CD4-positive, alpha-beta T cell (primary cell): ENCODE data around the gene SLC26A4. TPM values are rescaled to one million over a fixed set of nuclear protein-coding genes. Genes with fewer than 3 reads are reported as not detected.

Source experiments
- ATAC-seq: fragments of 200-7000 bp; cut with Tn5 transposase; one replicate; pipeline ENCODE4 v1.10.0; 2022; ENCODE audit warnings: mild to moderate bottlenecking; ENCODE audit not compliant: poor library complexity
- CTCF ChIA-PET: fragments of 350-600 bp; sonication (Branson Sonifier 250); formaldehyde crosslinking; loops from one replicate; lab custom pipeline; 2021; ENCODE audit warnings: antibody characterized with exemption, inconsistent platforms; lab: Charles Lee
- POLR2A ChIA-PET: fragments of 350-600 bp; sonication (Branson Sonifier 250); formaldehyde crosslinking; loops from one replicate; lab custom pipeline; 2021; ENCODE audit warnings: antibody characterized with exemption, inconsistent platforms; lab: Charles Lee
- DNase-seq, 14 experiments: peaks; one replicate each; pipeline ENCODE4 v3.0.0-alpha.2; 2013 to 2020; ENCODE audit warnings: mixed read lengths in 2 of 14
- H3K27ac ChIP-seq, 2 donors: one replicate each; pipeline versions ENCODE4 v1.5.1 to v1.7.0; 2013; ENCODE audit warnings: low read length in 2 of 2, low read depth in 1 of 2, mild to moderate bottlenecking in 1 of 2
- H3K27me3 ChIP-seq, 2 experiments: 1 replicate in 1 of 2; 2 replicates in 1 of 2; pipeline versions ENCODE4 v1.6.1 to v1.7.0; 2013; ENCODE audit warnings: low read length in 2 of 2, control low read depth in 1 of 2, mild to moderate bottlenecking in 1 of 2, moderate library complexity in 1 of 2; ENCODE audit not compliant: insufficient read depth in 2 of 2, control insufficient read depth in 1 of 2
- H3K36me3 ChIP-seq: one replicate; pipeline ENCODE4 v1.6.1; 2013; ENCODE audit warnings: low read length, control low read depth; ENCODE audit not compliant: insufficient read depth
- H3K4me1 ChIP-seq: one replicate; pipeline ENCODE4 v1.6.1; 2013; ENCODE audit warnings: low read length, control low read depth; ENCODE audit not compliant: insufficient read depth
- H3K4me3 ChIP-seq: one replicate; pipeline ENCODE4 v1.5.1; 2013; ENCODE audit warnings: mild to moderate bottlenecking, low read length, moderate library complexity
- H3K9me3 ChIP-seq, 2 experiments: 1 replicate in 1 of 2; 2 replicates in 1 of 2; pipeline versions ENCODE4 v1.6.1 to v1.7.0; 2013; ENCODE audit warnings: low read length in 2 of 2, mild to moderate bottlenecking in 2 of 2, control low read depth in 1 of 2, moderate library complexity in 1 of 2; ENCODE audit not compliant: control insufficient read depth in 1 of 2, insufficient read depth in 1 of 2
- H3K27ac Mint-ChIP-seq: one replicate; pipeline ENCODE4 v1.8.0; 2020; ENCODE audit warnings: mixed read lengths
- H3K27me3 Mint-ChIP-seq: one replicate; pipeline ENCODE4 v1.8.0; 2021; ENCODE audit warnings: mixed read lengths
- H3K36me3 Mint-ChIP-seq: one replicate; pipeline ENCODE4 v1.8.0; 2021; ENCODE audit warnings: low read depth, mixed read lengths
- H3K4me1 Mint-ChIP-seq: one replicate; pipeline ENCODE4 v1.8.0; 2021; ENCODE audit warnings: low read depth, mixed read lengths
- H3K4me3 Mint-ChIP-seq: one replicate; pipeline ENCODE4 v1.8.0; 2020; ENCODE audit warnings: mild to moderate bottlenecking, mixed read lengths
- H3K9me3 Mint-ChIP-seq: one replicate; pipeline ENCODE4 v1.8.0; 2020; ENCODE audit warnings: mixed read lengths
- intact Hi-C, 2 experiments: fragments of 100-400 bp; cut with DNase I in 1 of 2; cut with micrococcal nuclease in 1 of 2; formaldehyde crosslinking; loops; one replicate each; pipeline versions ENCODE4 v1.15.1 to v1.9.0; 2023 to 2025; cut with DNase I, micrococcal nuclease
- total RNA-seq, 174 experiments: library from RNA in 2 of 174; stranded (reverse) in 2 of 174; gene quantifications; one replicate each; pipeline ENCODE4 v1.2.3 and lab custom pipeline; 2021 to 2026
- TF ChIP-seq, protein P1 (sequence below): fragments of 200-600 bp; IDR thresholded peaks from one replicate; pipeline ENCODE4 v1.8.0; 2022; ENCODE audit warnings: antibody characterized with exemption, mild to moderate bottlenecking

The SLC26A4 gene
- total RNA-seq, 2 experiments from 2014 or later = not detected

DNA sequence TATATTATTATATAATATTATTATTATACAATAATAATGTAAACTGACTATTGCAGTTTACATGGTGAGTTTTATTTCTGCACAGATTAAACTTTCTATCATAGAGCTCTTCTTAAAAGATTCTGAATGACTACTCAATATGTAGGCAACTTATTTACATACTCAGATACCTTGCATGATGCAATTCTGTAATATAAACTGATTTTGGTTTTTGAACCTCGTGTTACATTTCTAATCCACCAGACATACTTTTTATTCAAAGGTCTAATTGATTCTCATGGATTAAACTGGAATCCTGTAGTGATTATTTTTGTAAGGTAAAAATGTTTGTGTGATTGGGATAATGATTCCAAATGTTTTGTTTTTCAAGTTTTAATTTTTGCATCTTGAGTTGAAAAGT lies 19.9 kb downstream of the SLC26A4 start:
- peaks cover 17% of the 10 kb centered on the region for H3K4me1 Mint-ChIP-seq
- H3K36me3 Mint-ChIP-seq = no peaks in the 10 kb centered on the region
- intact Hi-C loops = no loop called here
- ChIA-PET POLR2A (interaction anchor here (1.0 kb wide), 1 partner anchor 10 kb away, joined by 3 read pairs; no protein-coding TSS in a partner anchor), CTCF (no interaction called here)
- no peaks in the 10 kb centered on the region for H3K9me3 ChIP-seq
- peaks cover 8% of the 10 kb centered on the region for H3K4me1 ChIP-seq
- TF ChIP-seq, protein P1, sequence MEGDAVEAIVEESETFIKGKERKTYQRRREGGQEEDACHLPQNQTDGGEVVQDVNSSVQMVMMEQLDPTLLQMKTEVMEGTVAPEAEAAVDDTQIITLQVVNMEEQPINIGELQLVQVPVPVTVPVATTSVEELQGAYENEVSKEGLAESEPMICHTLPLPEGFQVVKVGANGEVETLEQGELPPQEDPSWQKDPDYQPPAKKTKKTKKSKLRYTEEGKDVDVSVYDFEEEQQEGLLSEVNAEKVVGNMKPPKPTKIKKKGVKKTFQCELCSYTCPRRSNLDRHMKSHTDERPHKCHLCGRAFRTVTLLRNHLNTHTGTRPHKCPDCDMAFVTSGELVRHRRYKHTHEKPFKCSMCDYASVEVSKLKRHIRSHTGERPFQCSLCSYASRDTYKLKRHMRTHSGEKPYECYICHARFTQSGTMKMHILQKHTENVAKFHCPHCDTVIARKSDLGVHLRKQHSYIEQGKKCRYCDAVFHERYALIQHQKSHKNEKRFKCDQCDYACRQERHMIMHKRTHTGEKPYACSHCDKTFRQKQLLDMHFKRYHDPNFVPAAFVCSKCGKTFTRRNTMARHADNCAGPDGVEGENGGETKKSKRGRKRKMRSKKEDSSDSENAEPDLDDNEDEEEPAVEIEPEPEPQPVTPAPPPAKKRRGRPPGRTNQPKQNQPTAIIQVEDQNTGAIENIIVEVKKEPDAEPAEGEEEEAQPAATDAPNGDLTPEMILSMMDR = no peak
- no peak overlapping the region for H3K4me3 ChIP-seq
- H3K27me3 ChIP-seq = no peaks in the 10 kb centered on the region
- H3K4me3 Mint-ChIP-seq = no peak overlapping the region
- no peaks in the 10 kb centered on the region for H3K27me3 Mint-ChIP-seq
- ATAC-seq (no peak), DNase-seq (no peak)
- no peaks in the 10 kb centered on the region for H3K36me3 ChIP-seq
- no peak overlapping the region for H3K27ac ChIP-seq
- no peak overlapping the region for H3K27ac Mint-ChIP-seq
- no peaks in the 10 kb centered on the region for H3K9me3 Mint-ChIP-seq

DNA sequence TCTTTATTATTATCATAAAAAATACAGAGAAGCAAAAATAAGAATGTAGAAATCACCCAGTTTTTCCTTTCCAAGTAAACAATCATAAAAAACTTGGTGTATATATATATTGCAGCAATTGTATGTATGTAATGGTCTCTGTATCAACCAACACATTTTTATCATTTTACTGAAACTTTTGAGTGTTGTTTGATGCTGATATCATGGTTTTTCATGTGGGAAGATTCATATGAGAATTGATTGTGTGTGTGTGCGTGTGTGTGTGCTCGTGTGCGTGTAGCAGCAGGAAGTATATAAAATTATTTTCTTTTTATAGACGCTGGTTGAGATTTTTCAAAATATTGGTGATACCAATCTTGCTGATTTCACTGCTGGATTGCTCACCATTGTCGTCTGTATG lies 22.3 kb downstream of the SLC26A4 start:
- TF ChIP-seq, protein P1 = no peak

DNA sequence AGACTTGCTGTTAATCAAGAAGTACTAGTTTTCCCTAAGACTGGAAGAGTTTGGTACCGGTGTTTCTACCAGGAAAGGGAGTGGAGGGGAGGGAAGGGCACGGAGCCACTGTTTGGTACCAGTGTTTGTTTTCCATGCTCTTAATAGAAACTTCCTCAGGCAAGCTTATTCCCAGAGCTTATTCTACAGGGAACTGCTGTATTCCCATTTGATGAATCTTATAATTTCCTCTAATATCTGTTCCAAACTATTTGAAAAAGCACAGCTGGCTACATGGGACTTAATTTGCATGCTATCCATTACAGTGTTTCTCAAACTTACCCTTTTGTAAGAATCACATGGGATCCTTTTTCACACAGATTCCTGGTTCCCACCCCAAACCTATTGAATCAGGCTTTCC lies 23.7 kb downstream of the SLC26A4 start:
- no peaks in the 10 kb centered on the region for H3K36me3 Mint-ChIP-seq
- Histone ChIP-seq H3K36me3 (no peaks in the 10 kb centered on the region), H3K4me3 (no peak overlapping the region), H3K9me3 (no peaks in the 10 kb centered on the region), H3K27ac (no peak overlapping the region), H3K4me1 (no peaks in the 10 kb centered on the region), H3K27me3 (no peaks in the 10 kb centered on the region)
- TF ChIP-seq, protein P1 = no peak
- ChIA-PET POLR2A (no interaction called here), CTCF (no interaction called here)
- DNase-seq = no peak
- H3K27me3 Mint-ChIP-seq = no peaks in the 10 kb centered on the region
- intact Hi-C loops = no loop called here
- no peak for ATAC-seq
- no peak overlapping the region for H3K4me3 Mint-ChIP-seq
- no peaks in the 10 kb centered on the region for H3K4me1 Mint-ChIP-seq
- no peaks in the 10 kb centered on the region for H3K9me3 Mint-ChIP-seq
- H3K27ac Mint-ChIP-seq = no peak overlapping the region

More for the DNA sequence above, 22.3 kb downstream of the SLC26A4 start:
- Mint-ChIP-seq H3K4me1 (peaks cover 13% of the 10 kb centered on the region), H3K27me3 (no peaks in the 10 kb centered on the region), H3K27ac (no peak overlapping the region), H3K4me3 (no peak overlapping the region), H3K9me3 (no peaks in the 10 kb centered on the region), H3K36me3 (no peaks in the 10 kb centered on the region)
- H3K4me3 ChIP-seq = no peak overlapping the region
- DNase-seq (no peak), ATAC-seq (no peak)
- POLR2A ChIA-PET = no interaction called here
- peaks cover 5% of the 10 kb centered on the region for H3K4me1 ChIP-seq
- CTCF ChIA-PET = interaction anchor here (1.5 kb wide), 1 partner anchor 9 kb away, joined by 4 read pairs; no protein-coding TSS in a partner anchor
- no peak overlapping the region for H3K27ac ChIP-seq
- H3K9me3 ChIP-seq = no peaks in the 10 kb centered on the region
- no peaks in the 10 kb centered on the region for H3K36me3 ChIP-seq
- intact Hi-C loops = no loop called here
- no peaks in the 10 kb centered on the region for H3K27me3 ChIP-seq
